Right kidney (tissue), 1 donor: ENCODE data around the gene TRAF1.
A peak's percentile ranks its signal among the peaks of the same experiment; 100 is the strongest.

ENCODE experiments used
- DNase-seq: peaks from one replicate; pipeline ENCODE4 v3.0.0-alpha.2; 2016

The TRAF1 gene

DNA sequence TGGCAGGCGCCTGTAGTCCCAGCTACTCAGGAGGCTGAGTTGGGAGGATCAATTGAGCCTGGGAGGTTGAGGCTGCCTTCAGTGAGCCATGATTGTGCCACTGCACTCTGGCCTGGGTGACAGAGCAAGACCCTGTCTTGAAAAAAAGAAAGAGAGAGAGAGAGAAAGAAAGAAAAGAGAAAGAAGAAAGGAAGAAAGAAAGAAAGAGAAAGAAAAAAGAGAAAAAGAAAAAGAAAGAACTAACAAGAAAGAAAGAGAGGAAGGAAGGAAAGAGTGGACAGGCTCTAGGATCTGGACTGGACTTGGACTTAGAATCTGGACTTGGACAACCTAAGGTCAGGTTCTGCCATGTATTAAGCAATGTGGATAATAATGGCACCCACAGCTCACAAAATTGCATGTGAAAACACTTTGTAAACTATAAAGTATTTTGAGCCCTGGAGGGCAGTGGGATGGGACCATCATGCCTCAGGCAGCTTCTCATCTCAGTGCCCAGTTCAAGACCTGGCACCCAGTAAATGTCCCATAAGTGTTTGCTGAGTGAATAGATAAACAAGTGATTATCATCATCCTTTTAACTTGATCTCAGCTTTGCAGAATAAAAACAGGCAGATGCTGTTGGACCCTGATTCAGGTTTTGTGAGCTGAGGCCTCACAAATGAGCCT, 36.9 kb downstream of the TRAF1 start:
- DNase-seq, result no peak

DNA sequence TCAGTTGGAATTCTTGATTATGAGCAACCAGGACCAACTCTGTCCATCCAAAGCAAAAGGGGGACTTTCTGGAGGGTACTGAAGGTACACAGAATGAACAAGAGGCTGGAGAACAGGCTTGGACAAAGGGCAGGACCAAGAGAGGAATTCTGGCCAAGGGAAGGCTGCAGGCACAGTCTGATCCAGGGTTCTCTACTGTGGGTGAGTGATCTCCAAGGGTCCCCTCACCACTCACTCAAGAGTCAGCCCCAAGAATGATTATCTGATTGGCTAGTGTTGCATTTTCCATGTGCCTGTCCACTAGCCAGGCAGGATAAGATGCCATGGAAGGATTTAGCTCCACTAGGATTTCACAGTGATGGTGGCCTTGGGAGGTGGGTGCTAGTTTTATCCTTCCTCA, 38.0 kb downstream of the TRAF1 start:
- no peak for DNase-seq

DNA sequence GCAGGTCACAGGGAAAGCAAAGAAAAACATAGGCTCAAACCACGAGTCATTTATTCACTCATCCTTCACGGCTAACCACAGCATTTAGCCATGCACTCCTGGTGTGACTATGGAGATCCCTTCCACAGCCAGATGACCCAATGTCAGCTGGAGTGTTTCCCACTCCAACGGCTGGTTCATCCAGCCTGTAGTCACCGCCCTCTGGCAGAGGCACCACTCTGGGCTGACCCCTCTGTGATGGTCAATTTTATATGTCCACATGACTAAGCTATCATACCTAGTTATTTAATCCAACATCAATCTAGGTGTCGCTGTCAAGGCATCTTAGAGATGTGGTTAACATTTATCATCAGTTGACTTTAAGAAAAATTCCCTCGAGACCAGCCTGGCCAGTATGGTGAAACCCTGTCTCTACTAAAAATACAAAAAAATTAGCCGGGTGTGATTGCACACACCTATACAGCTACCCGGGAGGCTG, 40.1 kb downstream of the TRAF1 start:
- no peak for DNase-seq

DNA sequence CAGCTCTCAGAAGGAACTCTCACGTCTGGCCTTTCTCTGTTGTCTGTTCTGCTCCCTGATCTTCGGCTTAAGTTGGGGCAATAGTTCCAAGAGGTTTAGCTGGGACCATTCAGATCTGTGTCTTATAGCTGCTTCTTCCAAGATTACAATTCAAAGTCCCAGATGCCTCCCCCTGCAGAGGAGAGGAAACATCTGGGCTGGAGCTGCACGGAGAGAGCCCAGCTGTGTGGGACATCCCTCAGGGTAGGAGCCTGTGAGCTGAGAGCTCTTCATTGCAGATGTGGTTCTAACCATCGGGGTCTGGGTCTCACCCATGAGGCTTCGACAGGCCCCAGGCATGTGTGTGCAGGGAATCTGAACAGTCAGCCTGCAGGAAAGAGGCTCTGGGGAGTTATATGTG, 40.6 kb downstream of the TRAF1 start:
- no peak for DNase-seq

DNA sequence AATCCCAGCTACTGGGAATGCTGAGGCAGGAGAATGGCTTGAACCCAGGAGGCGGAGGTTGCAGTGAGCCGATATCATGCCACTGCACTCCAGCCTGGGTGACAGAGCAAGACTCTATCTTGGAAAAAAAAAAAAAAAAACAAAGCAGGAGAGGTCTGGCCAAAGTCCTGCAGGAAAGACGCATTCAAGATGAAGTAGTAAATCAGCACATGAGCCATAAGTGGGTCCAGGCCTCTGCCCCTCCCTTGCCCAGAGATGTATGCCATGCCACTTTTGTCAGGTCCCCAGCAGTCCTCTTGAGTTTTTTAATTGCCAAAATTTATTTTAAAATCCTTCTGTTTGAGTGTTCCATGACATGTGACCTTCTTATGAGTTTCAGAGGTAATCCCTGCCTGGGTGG, 41.1 kb downstream of the TRAF1 start:
- DNase-seq, result no peak

DNA sequence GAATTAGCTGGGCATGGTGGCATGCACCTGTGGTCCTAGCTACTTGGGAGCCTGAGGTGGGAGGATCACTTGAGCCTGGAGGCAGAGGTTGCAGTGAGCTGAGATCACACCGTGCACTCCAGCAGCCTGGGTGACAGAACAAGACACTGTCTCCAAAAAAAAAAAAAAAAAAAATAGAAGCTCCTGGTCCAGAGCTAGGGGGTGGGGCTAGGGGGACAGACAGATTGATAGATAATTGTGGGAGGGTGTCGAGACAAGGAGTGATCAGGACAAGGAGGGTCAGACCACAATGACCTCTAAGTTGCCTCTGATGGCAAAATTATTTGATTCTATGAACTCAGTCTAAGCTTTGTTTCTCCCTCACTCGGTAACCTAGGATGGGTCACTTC, 43.0 kb downstream of the TRAF1 start:
- DNase-seq, result no peak

DNA sequence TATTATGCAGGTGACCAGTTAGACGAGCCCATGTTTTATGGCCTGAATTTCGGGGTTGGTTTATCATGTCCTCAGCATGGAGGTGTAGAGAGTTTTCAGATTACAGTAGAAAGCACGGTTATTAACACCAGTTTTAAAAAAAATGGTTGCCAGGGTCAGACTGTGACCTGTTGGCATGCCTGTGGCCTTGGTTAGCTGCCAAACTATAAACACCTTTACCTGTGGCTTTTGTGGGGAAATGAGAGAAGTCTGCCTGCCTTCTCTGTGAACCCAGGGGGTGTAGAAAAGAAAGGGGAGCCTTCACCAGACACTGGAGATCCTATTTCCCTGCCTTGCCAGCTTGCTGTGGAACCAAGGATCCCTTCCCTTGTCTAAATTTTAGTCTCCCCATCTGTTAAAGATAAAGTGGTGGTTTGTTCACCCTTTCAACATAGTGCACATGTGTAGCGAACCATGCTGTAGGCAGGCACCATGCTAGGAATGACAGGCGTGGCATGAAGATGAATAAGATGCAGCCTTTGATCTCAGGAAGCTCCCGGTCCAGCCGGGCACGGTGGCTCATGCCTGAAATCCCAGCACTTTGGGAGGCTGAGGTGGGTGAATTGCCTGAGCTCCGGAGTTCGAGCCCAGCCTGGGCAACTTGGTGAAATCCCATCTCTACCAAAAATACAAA, 43.5 kb downstream of the TRAF1 start:
- no peak for DNase-seq

DNA sequence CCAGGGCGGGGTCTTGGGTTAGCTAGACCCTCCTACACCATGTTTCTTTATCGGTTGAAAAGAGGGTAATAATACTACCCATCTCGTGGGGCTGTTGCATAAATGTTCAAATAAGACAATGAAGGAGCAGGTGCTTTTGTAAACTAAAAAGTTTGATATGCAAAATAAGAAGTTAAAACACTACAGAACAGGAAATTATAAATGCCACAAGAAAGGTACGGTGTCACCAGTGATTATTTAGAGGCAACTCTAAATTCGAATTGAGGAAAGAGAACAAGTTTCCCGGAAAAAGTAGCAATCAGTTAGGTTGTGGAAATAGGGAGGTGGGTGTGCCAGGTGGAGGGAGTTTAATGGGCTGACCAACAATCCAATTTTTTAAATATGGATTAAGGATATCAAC, 47.1 kb downstream of the TRAF1 start:
- DNase-seq, result no peak

DNA sequence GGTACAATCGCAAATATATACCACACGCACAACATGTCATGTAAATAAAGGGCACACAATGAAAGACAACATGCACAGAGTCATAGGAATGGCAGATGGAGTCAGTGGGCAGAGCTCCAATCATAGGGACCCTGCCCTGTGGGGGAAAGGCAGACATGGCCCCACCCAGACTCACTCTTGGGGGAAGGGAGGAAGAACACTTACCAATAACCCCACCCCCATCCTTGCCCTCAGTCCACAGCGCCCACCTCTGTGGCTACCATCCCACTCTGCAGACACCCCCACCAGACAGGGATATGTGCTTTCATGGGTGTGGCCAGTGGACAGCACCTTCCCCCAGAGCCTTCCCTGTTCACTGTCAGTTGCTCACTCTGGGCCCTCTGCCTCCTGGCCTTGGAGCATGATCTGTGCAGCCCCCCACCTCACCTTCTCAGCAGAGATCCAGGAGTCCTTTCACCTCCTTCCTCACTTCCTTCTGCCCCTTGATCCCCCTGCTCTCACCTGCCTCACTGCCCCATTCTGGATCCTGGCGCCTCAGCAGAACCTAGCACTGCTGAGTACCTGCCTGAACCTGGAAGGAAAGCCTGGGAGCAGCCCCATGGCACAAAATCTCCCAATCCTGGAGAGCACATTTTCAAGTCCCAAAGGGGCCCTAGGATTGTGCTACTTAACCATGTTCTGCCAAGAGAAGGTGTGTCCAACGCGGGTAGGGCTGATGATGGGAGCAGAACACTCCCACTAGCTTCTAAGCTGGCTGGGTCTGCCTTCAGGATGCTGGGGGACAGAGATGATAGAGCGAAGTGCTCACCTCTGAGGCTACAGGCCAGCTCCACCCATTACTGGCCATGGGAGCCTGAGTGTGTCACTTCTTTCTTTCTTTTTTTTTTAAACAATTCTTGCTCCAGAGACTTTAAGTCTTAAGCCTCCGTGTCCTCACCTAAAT, 48.1 kb downstream of the TRAF1 start:
- no peak for DNase-seq

DNA sequence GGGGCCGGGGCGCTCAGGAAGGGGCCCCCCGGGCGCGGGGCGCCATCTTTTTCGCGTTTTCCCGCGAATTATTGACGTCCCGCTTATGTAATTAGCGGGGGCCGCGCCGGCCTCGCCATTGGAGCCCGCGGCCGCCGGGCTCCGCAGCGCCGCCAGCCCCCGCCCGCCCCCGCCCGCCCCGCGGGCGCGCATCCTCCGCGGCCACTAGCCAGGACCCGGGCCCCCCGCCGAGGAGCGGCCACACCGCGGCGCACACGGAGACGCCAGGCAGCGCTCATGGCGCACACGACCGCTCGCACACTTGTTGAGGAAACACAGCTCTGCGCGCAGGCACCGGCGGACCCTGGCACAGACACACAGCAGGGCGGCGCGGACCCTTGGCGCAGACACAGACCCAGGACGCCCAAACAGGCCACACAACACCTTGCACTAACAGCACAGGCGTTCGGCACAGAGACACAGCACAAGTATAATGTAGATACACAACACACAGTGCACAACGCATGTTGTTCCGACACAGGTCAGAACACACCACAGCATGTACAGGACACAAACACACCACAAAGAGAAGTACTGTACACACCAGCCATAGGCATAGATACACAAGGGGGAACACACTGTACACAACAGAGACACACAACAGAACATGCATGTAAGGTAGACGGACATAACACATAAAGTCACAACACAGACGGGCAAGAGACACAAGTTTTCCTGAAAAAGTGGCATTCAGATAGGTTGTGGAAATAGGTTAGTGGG, 49.1 kb downstream of the TRAF1 start:
- DNase-seq, result peak; percentile 71

DNA sequence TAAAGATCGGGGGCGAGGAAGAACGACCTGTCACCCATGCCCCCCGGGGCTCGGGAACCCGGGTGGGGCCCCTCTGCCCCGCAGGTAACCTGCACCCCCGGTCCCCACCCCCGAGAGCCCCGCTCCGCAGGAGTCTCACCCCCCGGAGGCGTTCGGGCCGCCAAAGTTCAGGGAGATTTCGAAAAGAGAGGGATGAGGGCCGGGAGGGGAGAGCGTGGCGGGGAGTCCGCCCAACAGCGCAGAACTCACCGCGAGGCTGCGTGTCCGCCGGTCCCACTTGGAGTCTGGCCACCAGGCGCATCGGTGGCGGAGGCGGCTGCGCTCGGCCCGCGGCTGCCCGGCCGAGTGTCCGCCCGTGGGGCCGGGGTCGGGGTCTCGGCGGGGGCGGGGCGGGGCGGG, 49.8 kb downstream of the TRAF1 start, which contains the start of gene PHF19:
Gene PHF19, minus strand, starts transcription at position 347 of the 399 bp plus-strand sequence. CDS start 2,447 bp downstream, outside the sequence.
- no peak for DNase-seq

DNA sequence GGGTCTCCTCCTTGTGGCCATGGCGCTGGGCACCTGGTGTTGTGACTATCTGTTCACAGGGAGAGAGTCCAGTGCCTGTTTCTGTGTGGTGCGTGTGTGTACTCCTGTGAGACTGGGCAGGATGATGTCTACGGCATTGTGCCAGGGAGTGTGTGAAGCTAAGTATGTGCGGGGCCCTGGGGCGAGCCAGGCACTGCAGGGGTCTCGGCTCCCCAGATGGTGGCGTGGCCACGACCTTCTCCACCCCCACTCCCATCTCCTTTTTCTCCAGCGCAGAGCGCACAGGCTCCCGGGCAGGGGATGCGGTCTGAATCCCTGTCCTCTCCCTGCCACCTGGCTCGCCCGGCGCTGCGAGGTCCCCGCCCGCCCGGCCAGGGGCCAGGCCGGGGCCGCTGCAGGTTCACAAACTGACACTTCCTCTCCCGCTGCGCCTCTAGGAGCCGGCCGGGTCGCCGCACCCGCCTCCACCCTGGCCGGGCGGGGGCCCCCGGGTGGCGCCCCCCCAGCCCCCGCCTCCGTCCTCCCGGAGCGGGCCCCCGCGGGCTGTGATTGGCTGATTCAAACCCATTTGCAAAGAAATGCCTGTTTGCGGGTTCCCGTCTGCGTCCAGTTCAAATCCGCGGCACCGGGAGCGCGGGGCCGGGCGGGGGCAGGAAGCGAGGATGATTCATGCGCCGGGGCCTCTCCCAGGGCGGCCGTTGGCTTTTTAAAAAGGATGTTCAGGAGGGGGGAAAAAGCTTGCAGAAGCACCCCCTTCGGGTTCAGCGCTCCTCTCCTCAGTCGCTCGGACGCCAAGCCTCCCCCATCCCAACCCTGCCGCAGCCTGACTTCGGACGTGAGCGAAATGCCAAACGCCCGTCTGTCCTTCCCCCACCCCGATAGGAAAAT, 50.4 kb downstream of the TRAF1 start:
- peak; percentile 79 for DNase-seq

DNA sequence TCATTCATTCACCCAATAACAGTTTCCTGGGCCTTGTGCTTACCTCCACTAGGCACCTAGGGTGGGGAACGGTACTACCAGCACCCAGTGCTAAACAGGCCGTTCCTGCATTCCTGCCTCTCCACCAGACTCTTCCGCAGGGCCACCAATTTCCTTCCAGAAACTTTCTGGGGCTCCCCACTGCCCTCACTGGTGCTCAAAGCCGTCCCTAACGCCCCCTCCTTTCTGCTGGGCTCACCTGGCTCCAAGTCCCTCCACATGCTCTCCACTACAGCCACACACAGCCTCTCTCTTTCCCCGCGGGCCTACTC, 51.0 kb downstream of the TRAF1 start:
- no peak for DNase-seq

DNA sequence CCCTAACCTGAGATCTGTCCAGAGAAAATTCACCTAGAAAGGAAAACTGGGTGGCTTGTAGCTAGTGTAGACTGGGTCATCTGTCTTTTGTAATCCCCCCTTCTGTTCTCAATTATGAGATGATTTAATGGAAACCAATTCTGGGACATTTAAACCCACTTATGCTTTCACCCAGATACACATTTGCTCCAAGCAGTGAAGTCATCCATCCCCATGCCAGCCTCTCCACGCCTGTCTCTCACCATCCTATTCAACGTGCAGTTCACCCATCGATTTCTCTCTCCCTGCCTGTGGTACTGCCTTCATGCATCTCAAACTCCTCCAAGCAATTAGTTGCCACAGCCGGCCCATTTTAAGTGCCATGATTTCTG, 51.4 kb downstream of the TRAF1 start:
- DNase-seq, result no peak

DNA sequence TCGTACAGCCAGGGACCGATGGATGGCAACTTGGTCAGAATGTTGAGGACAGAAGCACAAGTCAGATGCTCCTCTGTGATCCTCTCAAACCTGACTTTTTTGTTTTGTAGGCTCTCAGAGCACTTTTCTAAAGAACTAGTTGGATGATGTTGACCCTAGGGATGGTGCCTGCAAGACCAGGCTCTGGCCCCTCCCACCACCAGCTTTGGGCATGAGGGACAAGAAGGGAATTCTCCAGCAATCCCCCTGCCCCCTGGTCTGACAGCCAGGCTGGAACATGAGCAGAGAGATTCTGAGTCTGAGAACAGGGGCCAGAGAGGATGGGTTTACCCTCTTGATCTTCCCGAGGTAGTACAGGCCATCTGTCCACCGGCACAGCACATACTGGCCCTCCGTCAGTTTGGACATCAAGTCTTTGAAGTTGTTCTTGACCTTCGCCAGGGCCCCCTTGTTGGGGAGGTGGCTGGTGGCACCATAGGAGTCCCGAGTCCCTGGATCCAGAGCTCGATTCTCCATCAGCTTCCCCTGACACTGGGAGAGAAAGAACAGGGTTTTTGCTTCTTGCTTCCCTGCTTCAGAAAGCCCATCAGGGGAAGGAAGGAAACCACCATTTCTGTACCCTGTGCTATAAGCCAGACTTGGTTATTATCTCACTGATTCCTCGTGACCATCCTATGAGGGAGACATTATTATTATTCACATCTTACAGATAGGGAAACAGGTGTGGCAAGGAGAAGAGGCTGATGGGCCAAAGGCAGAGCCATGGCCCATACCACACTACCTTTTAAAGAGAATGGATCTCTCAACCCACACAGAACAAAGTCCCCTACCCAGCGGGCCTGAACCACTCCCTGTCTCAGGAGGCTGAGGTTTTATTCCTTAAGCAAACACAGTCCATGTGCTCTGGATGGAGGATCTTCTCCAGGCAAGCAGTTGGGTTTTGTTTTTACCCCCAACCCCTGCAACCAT, 52.1 kb downstream of the TRAF1 start:
- DNase-seq, result no peak

DNA sequence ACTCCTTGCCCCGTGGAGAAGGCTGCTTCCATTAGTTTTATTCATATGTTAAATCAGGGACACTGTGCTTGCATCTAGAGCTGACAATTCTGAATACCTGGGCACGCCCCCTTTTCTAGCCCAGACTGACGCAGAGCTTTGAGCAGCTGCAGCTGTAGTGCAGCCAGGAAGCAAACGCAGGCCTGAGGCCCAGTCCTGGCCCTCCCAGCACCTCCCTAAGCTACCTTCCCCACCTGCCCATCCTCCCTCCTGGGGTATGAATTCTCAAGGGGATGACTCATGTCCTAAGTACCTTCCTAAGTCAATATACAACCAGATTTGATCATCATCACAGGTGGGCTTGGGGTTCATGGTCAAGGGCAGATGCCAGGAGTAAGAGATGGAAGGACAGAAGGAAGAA, 53.1 kb downstream of the TRAF1 start:
- DNase-seq, result no peak

DNA sequence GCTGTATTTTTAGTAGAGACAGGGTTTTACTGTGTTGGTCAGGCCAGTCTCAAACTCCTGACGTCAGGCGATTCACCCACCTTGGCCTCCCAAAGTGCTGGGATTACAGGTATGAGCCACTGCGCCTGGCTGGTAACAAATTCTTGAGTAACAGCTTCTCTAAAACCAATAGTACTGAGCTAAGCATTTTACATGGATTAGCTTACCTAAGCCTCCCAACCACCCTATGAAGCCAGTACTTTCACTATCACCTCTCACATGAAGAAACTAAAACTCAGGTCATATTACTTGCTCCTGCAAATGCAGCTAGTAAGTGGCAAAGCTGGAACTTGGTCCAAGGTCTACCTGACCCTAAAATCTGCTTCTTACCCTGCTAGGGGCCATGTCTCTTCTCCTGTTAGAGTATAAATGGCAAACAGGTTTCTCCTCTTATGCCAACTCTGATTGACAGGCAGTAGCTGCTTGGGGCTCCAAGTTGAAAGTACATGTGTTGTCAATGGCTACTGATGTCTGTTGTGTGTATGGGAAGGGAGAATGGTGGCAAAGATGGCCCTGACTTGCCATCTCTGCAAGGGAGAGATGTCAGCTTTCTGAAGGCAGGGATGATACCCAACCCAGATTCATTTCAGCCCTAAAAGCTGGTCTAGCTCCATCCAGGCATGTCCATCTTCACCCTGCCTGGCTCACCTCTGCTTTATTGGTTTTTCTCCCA, 53.6 kb downstream of the TRAF1 start:
- DNase-seq, result no peak

DNA sequence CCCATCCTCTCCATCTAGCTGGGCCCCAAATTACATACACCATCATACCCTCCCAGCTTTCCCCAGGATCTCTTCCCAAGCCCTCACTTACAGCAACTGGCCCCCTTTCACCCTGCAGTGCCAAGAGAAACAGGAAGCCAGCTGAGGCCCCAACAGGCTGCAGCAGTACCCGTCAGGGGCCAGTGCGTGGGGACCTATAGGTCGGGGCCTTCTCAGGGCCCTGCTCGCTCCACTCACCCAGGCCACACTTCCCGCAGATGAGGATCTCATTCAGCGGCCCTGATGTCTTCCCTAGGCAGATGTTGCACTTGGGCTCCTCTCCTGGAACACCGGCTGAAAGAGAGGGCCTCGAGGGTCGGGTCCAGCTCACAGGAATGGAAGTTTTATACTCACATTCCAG, 56.4 kb downstream of the TRAF1 start:
- no peak for DNase-seq

DNA sequence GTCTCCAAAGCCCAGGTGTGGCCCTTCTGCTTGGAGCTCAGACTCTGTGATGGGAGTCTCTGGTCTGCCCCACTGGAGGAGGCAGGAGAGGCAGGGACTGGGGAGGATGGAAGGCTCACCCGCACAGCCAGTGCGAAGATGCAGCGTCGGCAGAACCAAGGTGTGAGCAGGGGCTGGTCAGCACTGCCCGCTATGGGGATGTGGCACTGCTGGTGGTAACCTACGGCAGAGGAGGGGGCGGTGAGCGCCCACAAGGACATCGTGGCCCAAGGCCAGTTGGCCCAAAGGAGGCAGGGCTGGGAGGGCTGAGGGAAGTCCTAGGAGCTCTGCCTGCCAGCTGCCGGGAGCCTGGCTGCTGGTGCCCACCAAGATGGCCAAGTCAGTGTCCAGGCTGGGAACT, 56.9 kb downstream of the TRAF1 start:
- no peak for DNase-seq

DNA sequence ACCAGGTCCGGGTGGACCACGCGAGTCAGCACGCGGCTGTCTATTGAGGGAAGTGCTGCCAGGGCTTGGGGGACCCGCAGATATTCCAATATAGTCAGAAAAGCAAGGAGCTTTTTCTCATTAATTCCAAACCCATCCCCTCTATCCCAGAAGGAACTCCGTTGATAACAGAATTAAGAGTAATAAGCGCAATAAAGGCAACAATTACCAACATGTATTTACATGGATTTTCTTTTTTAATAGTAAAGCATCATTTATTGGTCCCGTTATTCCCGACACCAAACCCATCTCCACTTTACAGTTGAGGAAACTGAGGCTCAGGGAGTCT, 57.3 kb downstream of the TRAF1 start:
- no peak for DNase-seq
